Activated CD8-positive, alpha-beta T cell treated with anti-CD3 and anti-CD28 coated beads for 36 hours (primary cell): ENCODE data around the gene SPAG9. TPM values are rescaled to one million over a fixed set of nuclear protein-coding genes. Genes with fewer than 3 reads are reported as not detected.

ENCODE experiments used
- ATAC-seq: fragments of 200-7000 bp; cut with Tn5 transposase; one replicate; pipeline ENCODE4 v1.10.0; 2021; ENCODE audit warnings: mild to moderate bottlenecking, moderate library complexity
- CTCF ChIA-PET: fragments of 350-600 bp; sonication (Branson Sonifier 250); formaldehyde crosslinking; loops from one replicate; lab custom pipeline; 2021; ENCODE audit warnings: antibody characterized with exemption; lab: Charles Lee
- POLR2A ChIA-PET: fragments of 350-600 bp; sonication (Branson Sonifier 250); formaldehyde crosslinking; loops from one replicate; lab custom pipeline; 2021; ENCODE audit warnings: antibody characterized with exemption; lab: Charles Lee
- DNase-seq: peaks from one replicate; pipeline ENCODE4 v3.0.0-alpha.2; 2020
- H3K27ac Mint-ChIP-seq: one replicate; pipeline ENCODE4 v1.8.0; 2021; ENCODE audit warnings: mild to moderate bottlenecking, mixed read lengths
- H3K27me3 Mint-ChIP-seq: one replicate; pipeline ENCODE4 v1.8.0; 2021; ENCODE audit warnings: mixed read lengths
- H3K36me3 Mint-ChIP-seq: one replicate; pipeline ENCODE4 v1.8.0; 2021; ENCODE audit warnings: low read depth, mixed read lengths
- H3K4me1 Mint-ChIP-seq: one replicate; pipeline ENCODE4 v1.8.0; 2021; ENCODE audit warnings: low read depth, mixed read lengths
- H3K4me3 Mint-ChIP-seq: one replicate; pipeline ENCODE4 v1.8.0; 2021; ENCODE audit warnings: mild to moderate bottlenecking, moderate library complexity, mixed read lengths
- H3K9me3 Mint-ChIP-seq: one replicate; pipeline ENCODE4 v1.8.0; 2021; ENCODE audit warnings: mixed read lengths
- intact Hi-C: fragments of 100-400 bp; cut with micrococcal nuclease; formaldehyde crosslinking; loops from one replicate; pipeline ENCODE4 v1.10.0; 2022
- total RNA-seq, 2 experiments: library from RNA; stranded (reverse); gene quantifications; one replicate each; pipeline ENCODE4 v1.2.3, GENCODE V29; 2021
- TF ChIP-seq, protein P1 (sequence below): fragments of 200-600 bp; IDR thresholded peaks from one replicate; pipeline ENCODE4 v1.8.0; 2022; ENCODE audit warnings: antibody characterized with exemption, mild to moderate bottlenecking

Gene SPAG9
- total RNA-seq, 2 experiments from 2014 or later, result 54.3 to 59.8 TPM

DNA sequence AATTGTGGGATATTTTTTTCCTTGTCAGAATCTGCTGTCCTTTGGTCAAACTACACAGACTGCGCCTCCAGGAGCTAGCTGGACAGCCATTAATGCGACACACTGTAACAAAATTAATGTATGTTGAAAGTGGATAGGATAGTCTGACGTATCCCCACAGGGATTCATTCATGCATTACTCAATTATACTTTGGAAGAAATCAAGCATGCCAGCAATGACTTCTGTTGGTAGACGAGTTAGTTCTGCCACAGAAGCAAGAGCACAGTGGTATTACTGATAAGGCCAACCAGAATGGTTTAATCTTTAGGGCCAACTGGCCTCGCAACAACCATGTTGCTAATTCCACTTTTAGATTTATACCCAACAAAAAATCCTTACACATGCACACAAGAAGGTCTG, 148.1 kb downstream of the SPAG9 start:
- Mint-ChIP-seq H3K36me3 (peaks cover 25% of the 10 kb centered on the region), H3K27ac (no peak overlapping the region), H3K4me1 (peaks cover 11% of the 10 kb centered on the region), H3K4me3 (no peak overlapping the region), H3K9me3 (no peaks in the 10 kb centered on the region), H3K27me3 (no peaks in the 10 kb centered on the region)
- TF ChIP-seq, protein P1, sequence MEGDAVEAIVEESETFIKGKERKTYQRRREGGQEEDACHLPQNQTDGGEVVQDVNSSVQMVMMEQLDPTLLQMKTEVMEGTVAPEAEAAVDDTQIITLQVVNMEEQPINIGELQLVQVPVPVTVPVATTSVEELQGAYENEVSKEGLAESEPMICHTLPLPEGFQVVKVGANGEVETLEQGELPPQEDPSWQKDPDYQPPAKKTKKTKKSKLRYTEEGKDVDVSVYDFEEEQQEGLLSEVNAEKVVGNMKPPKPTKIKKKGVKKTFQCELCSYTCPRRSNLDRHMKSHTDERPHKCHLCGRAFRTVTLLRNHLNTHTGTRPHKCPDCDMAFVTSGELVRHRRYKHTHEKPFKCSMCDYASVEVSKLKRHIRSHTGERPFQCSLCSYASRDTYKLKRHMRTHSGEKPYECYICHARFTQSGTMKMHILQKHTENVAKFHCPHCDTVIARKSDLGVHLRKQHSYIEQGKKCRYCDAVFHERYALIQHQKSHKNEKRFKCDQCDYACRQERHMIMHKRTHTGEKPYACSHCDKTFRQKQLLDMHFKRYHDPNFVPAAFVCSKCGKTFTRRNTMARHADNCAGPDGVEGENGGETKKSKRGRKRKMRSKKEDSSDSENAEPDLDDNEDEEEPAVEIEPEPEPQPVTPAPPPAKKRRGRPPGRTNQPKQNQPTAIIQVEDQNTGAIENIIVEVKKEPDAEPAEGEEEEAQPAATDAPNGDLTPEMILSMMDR, result no peak
- CTCF ChIA-PET, result interaction anchor here (3.0 kb wide), 1 partner anchor 16 kb away, joined by 14 read pairs; no protein-coding TSS in a partner anchor
- no peak for DNase-seq
- intact Hi-C loops, result no loop called here
- POLR2A ChIA-PET, result no interaction called here
- no peak for ATAC-seq

DNA sequence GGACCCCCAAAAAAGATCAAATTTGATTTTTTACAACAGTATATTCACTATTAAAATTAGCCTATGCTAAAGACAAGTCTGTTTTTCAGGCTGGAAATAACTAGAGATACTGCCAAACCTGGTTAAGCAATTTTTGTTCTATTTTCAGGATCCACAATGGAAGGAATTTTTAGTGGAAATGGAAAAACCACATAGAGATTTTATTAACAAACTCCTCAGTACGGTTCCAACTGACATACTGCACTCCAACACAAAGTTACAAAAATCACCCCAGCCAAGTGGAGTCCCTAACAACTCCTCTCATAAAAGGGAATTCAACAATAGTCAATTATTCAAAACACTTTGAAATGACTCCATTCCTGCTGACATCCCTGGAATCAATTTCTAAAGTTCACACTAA, 152.9 kb downstream of the SPAG9 start:
- ChIA-PET POLR2A (no interaction called here), CTCF (interaction anchor here (1.4 kb wide), 1 partner anchor 33 kb away, joined by 5 read pairs; no protein-coding TSS in a partner anchor)
- Mint-ChIP-seq H3K36me3 (peaks cover 14% of the 10 kb centered on the region), H3K9me3 (no peaks in the 10 kb centered on the region), H3K4me3 (no peak overlapping the region), H3K27me3 (no peaks in the 10 kb centered on the region), H3K27ac (no peak overlapping the region), H3K4me1 (peaks cover 6% of the 10 kb centered on the region)
- ATAC-seq (no peak), DNase-seq (no peak)
- TF ChIP-seq, protein P1, result no peak
- intact Hi-C loops, result no loop called here

DNA sequence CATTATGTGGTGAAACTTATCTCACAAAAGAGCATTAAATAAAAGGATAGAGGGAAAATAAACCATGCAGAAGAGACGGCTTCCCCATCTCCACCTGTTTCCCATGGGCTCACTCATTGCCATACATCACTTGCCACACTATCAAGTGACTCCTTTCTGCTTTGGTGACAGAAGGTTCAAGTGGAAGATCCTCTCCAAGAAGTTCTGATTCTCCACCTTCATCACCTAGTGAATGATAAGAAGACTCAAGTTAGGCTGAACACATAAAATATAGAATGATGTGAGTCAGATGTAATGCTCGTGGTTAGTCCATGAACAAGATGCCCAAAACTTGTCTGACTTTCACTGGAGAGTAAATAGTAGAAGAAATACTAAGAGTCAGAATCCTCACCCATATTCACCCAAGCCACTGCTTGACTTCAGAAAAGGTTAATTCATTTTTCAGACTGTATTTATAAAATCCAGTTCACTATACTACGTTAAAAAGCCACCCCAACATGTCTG, 154.5 kb downstream of the SPAG9 start:
- Mint-ChIP-seq H3K27me3 (no peaks in the 10 kb centered on the region), H3K27ac (no peak overlapping the region), H3K4me1 (peaks cover 6% of the 10 kb centered on the region), H3K36me3 (peaks cover 14% of the 10 kb centered on the region), H3K4me3 (no peak overlapping the region), H3K9me3 (no peaks in the 10 kb centered on the region)
- ChIA-PET POLR2A (interaction anchor here (0.9 to 2.0 kb wide), 3 partner anchors 10 to 115 kb away, joined by 3 to 5 read pairs (median 3); partner anchors contain the start of gene TOB1), CTCF (interaction anchor here (1.3 to 5.5 kb wide), 6 partner anchors 10 to 187 kb away, joined by 4 to 31 read pairs (median 10); partner anchors contain the start of gene NME1)
- TF ChIP-seq, protein P1, result no peak
- ATAC-seq (no peak), DNase-seq (no peak)
- intact Hi-C loops, result no loop called here

DNA sequence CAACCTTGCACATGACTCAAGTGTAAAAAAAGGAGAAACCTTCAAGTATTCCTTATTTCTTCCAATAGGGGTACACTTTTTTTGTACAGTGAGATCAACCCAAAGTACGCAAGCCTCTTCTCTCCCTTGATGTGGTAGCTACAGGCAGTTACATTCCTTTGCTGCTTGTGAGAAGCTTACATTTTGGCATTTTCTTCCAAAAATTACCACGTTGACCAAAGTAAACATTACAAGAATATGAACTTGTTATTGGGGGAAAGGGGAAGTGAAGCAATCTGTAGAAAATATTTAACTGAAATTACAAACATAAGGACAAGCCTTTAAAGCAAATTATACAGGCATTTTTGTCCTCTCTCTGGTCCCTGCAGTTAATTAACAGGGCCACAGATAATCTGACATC, 157.5 kb downstream of the SPAG9 start:
- intact Hi-C loops, result no loop called here
- Mint-ChIP-seq H3K9me3 (no peaks in the 10 kb centered on the region), H3K4me3 (no peak overlapping the region), H3K27me3 (no peaks in the 10 kb centered on the region), H3K4me1 (peaks cover 6% of the 10 kb centered on the region), H3K36me3 (peaks cover 11% of the 10 kb centered on the region), H3K27ac (no peak overlapping the region)
- DNase-seq (no peak), ATAC-seq (no peak)
- CTCF ChIA-PET, result interaction anchor here (0.7 to 5.5 kb wide), 5 partner anchors 111 to 296 kb away, joined by 3 to 31 read pairs (median 8); partner anchors contain the start of gene NME1
- POLR2A ChIA-PET, result no interaction called here
- TF ChIP-seq, protein P1, result no peak
